ENCODE measurements around the gene UBE2L5. TPM values are rescaled to one million over a fixed set of nuclear protein-coding genes. Genes with fewer than 3 reads are reported as not detected.
A peak's percentile ranks its signal among the peaks of the same experiment; 100 is the strongest.

The UBE2L5 gene
- polyA plus RNA-seq (not detected in 2 replicates), polyA minus RNA-seq (not detected in 2 replicates)

DNA sequence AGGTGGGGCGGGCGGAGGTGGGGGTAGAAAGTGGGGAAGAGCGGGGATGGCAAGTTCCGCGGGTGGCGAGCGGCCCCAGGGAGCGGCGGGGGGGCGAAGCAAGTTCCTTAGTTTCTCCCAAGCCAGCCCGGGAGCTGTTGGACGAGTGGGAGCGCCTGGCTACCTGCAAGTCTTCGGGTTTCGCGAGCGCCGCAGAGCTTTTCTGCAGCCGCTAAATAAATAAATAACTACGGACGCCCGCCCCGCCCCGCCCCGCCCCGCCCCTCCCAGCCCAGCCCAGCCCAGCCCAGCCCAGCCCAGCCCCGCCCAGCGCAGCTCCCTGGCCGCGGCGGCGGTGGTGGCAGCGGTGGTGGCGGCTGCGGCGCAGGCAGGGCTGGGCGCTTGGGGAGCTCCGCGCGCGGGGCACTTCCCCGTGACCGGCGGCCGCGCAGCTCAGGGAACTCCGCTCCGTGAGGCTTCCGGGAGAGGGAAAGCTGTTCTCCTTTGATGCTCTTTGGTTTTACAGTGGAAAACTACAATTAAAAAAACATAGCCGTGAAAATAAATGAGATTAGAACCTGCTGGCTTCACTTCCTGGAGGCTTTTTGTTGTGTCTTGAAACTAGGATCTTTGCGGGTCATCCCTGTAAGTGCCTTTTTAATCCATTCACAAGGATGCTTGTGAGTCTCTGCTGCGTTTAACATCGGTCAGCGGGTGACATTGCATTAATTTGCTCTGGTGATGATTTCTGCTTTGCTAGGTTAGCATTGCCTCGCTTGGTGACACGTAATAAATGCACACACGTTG lies at the start of gene UBE2L5:
Gene UBE2L5, plus strand, starts transcription at position 440 of the 786 bp plus-strand sequence. CDS start 5,498 bp downstream, outside the sequence.
- Histone ChIP-seq H3F3A (ENCODE audit: insufficient read depth, low read length, poor library complexity, severe bottlenecking) (no peaks in the 10 kb centered on the region), H3K27me3 (ENCODE audit: insufficient read depth, low read depth, low read length) (peaks cover 5% of the 10 kb centered on the region), H3K9ac (ENCODE audit: low read length) (peak within 1 kb of the TSS; percentile 31), H3K9me3 (ENCODE audit: low read length) (no peaks in the 10 kb centered on the region), H4K20me1 (ENCODE audit: insufficient read depth) (no peaks in the 10 kb centered on the region), H3K4me2 (ENCODE audit: low read length) (peak within 1 kb of the TSS; percentile 83), H3K4me3 (ENCODE audit: low read length) (peak within 1 kb of the TSS; percentile 70), H3K27ac (ENCODE audit: low read length) (no peak within 1 kb of the TSS), H2AFZ (ENCODE audit: low read depth, low read length) (peak within 1 kb of the TSS; percentile 3), H3K9me2 (ENCODE audit: insufficient read depth, low read length) (no peaks in the 10 kb centered on the region), H3K79me2 (replicated peaks; ENCODE audit: insufficient read depth, low read length) (no peaks in the 10 kb centered on the region), H3K36me3 (ENCODE audit: insufficient read depth, low read length) (no peaks in the 10 kb centered on the region)
- no peak for TF ChIP-seq EZH2 (IDR thresholded peaks at IDR 0.05; ENCODE audit: borderline replicate concordance, insufficient read depth, low read length, poor library complexity, severe bottlenecking)
- TF ChIP-seq, protein P1, sequence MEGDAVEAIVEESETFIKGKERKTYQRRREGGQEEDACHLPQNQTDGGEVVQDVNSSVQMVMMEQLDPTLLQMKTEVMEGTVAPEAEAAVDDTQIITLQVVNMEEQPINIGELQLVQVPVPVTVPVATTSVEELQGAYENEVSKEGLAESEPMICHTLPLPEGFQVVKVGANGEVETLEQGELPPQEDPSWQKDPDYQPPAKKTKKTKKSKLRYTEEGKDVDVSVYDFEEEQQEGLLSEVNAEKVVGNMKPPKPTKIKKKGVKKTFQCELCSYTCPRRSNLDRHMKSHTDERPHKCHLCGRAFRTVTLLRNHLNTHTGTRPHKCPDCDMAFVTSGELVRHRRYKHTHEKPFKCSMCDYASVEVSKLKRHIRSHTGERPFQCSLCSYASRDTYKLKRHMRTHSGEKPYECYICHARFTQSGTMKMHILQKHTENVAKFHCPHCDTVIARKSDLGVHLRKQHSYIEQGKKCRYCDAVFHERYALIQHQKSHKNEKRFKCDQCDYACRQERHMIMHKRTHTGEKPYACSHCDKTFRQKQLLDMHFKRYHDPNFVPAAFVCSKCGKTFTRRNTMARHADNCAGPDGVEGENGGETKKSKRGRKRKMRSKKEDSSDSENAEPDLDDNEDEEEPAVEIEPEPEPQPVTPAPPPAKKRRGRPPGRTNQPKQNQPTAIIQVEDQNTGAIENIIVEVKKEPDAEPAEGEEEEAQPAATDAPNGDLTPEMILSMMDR (IDR thresholded peaks at IDR 0.05; ENCODE audit: poor library complexity, severe bottlenecking), result no peak
- TF ChIP-seq MXI1 (conservative IDR thresholded peaks at IDR 0.05; ENCODE audit: poor library complexity, severe bottlenecking), result no peak
- peak; percentile 29 for TF ChIP-seq RAD21 (conservative IDR thresholded peaks at IDR 0.05)
- TF ChIP-seq SMC3 (conservative IDR thresholded peaks at IDR 0.05; ENCODE audit: poor library complexity), result peak; percentile 25
- no peak for TF ChIP-seq TAF1 (IDR thresholded peaks at IDR 0.05; ENCODE audit: low read depth)
- TF ChIP-seq, protein P2, sequence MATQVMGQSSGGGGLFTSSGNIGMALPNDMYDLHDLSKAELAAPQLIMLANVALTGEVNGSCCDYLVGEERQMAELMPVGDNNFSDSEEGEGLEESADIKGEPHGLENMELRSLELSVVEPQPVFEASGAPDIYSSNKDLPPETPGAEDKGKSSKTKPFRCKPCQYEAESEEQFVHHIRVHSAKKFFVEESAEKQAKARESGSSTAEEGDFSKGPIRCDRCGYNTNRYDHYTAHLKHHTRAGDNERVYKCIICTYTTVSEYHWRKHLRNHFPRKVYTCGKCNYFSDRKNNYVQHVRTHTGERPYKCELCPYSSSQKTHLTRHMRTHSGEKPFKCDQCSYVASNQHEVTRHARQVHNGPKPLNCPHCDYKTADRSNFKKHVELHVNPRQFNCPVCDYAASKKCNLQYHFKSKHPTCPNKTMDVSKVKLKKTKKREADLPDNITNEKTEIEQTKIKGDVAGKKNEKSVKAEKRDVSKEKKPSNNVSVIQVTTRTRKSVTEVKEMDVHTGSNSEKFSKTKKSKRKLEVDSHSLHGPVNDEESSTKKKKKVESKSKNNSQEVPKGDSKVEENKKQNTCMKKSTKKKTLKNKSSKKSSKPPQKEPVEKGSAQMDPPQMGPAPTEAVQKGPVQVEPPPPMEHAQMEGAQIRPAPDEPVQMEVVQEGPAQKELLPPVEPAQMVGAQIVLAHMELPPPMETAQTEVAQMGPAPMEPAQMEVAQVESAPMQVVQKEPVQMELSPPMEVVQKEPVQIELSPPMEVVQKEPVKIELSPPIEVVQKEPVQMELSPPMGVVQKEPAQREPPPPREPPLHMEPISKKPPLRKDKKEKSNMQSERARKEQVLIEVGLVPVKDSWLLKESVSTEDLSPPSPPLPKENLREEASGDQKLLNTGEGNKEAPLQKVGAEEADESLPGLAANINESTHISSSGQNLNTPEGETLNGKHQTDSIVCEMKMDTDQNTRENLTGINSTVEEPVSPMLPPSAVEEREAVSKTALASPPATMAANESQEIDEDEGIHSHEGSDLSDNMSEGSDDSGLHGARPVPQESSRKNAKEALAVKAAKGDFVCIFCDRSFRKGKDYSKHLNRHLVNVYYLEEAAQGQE (IDR thresholded peaks at IDR 0.05; ENCODE audit: borderline replicate concordance), result no peak
- TF ChIP-seq POLR2AphosphoS5 (IDR thresholded peaks at IDR 0.05), result no peak
- TF ChIP-seq EP300 (conservative IDR thresholded peaks at IDR 0.05; ENCODE audit: poor library complexity, severe bottlenecking), result no peak

DNA sequence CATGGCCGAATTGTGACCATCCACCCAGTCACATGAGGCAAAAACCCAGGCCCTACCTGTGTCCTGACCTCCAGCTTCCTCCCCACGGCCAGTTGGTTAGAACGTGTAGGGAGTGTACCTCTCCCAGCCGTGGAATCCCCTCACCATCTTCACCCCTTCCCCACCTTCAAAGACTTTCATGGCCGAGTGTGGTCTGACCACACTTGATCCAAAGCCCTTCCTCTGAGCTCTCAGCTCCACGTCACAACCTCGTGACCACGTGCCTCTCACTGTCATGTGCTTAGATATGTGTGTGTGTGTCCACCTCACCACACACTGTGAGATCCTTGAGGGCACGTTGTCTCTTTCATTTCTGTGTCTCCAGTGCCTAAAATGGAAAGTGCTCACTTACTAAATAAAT lies 48.6 kb upstream of the UBE2L5 start:
- H3K27me3 ChIP-seq (ENCODE audit: insufficient read depth, low read depth, low read length), result no peaks in the 10 kb centered on the region
- no peaks in the 10 kb centered on the region for H3K9me3 ChIP-seq (ENCODE audit: low read length)
- H3K9me2 ChIP-seq (ENCODE audit: insufficient read depth, low read length), result no peaks in the 10 kb centered on the region
- no peaks in the 10 kb centered on the region for H3K79me2 ChIP-seq (replicated peaks; ENCODE audit: insufficient read depth, low read length)
- TF ChIP-seq, protein P1 (IDR thresholded peaks at IDR 0.05; ENCODE audit: poor library complexity, severe bottlenecking), result no peak
- TF ChIP-seq EZH2 (IDR thresholded peaks at IDR 0.05; ENCODE audit: borderline replicate concordance, insufficient read depth, low read length, poor library complexity, severe bottlenecking), result no peak
- no peak for TF ChIP-seq TAF1 (IDR thresholded peaks at IDR 0.05; ENCODE audit: low read depth)
- no peak for TF ChIP-seq RAD21 (conservative IDR thresholded peaks at IDR 0.05)
- no peak for TF ChIP-seq SMC3 (conservative IDR thresholded peaks at IDR 0.05; ENCODE audit: poor library complexity)
- no peak for TF ChIP-seq EP300 (conservative IDR thresholded peaks at IDR 0.05; ENCODE audit: poor library complexity, severe bottlenecking)
- TF ChIP-seq POLR2AphosphoS5 (IDR thresholded peaks at IDR 0.05), result no peak
- TF ChIP-seq, protein P2 (IDR thresholded peaks at IDR 0.05; ENCODE audit: borderline replicate concordance), result no peak
- no peak for TF ChIP-seq MXI1 (conservative IDR thresholded peaks at IDR 0.05; ENCODE audit: poor library complexity, severe bottlenecking)
- H4K20me1 ChIP-seq (ENCODE audit: insufficient read depth), result no peaks in the 10 kb centered on the region
- no peak overlapping the region for H3K9ac ChIP-seq (ENCODE audit: low read length)
- H2AFZ ChIP-seq (ENCODE audit: low read depth, low read length), result no peak overlapping the region
- H3K4me3 ChIP-seq (ENCODE audit: low read length), result no peak overlapping the region
- no peaks in the 10 kb centered on the region for H3F3A ChIP-seq (ENCODE audit: insufficient read depth, low read length, poor library complexity, severe bottlenecking)
- no peak overlapping the region for H3K27ac ChIP-seq (ENCODE audit: low read length)
- H3K36me3 ChIP-seq (ENCODE audit: insufficient read depth, low read length), result no peaks in the 10 kb centered on the region
- no peak overlapping the region for H3K4me2 ChIP-seq (ENCODE audit: low read length)

All from neural cell (in vitro differentiated cells).